Right lobe of liver (tissue), 6 donors: ENCODE measurements around the gene IRGC. TPM values are rescaled to one million over a fixed set of nuclear protein-coding genes. Genes with fewer than 3 reads are reported as not detected.
"Not testable (repeated sequence)": the region's sequence is repeated elsewhere in the genome, so short reads cannot be mapped to it uniquely, and the experiment has no call there.

Experiments used
- ATAC-seq, 4 donors: fragments of 200-7000 bp; cut with Tn5 transposase; one replicate each; pipeline ENCODE4 v1.9.1; 2020; ENCODE audit warnings: mild to moderate bottlenecking in 4 of 4, moderate library complexity in 4 of 4
- DNase-seq, 3 donors: peaks; one replicate each; pipeline ENCODE4 v3.0.0-alpha.2; 2020
- H3K27ac ChIP-seq, 3 donors: fragments of 200-600 bp; one replicate each; pipeline ENCODE4 v1.8.0; 2022
- H3K27me3 ChIP-seq, 2 donors: fragments of 200-600 bp; one replicate each; pipeline ENCODE4 v1.8.0; 2022
- H3K36me3 ChIP-seq, 4 donors: fragments of 200-600 bp; sonication (generic) in 1 of 4; one replicate each; pipeline versions ENCODE4 v1.5.1 to v1.8.0; 2017 to 2022; ENCODE audit warnings: control low read depth in 1 of 4
- H3K4me1 ChIP-seq, 4 donors: fragments of 200-600 bp; sonication (generic) in 1 of 4; one replicate each; pipeline versions ENCODE4 v1.5.1 to v1.8.0; 2017 to 2022; ENCODE audit warnings: control low read depth in 1 of 4
- H3K4me3 ChIP-seq, 3 donors: fragments of 200-600 bp; one replicate each; pipeline ENCODE4 v1.8.0; 2022
- H3K9me3 ChIP-seq, 4 donors: fragments of 200-600 bp; sonication (generic) in 1 of 4; one replicate each; pipeline versions ENCODE4 v1.5.1 to v1.8.0; 2017 to 2022; ENCODE audit warnings: control low read depth in 1 of 4
- CTCF ChIP-seq, 4 donors: fragments of 200-600 bp in 3 of 4; fragments of 450-650 bp in 1 of 4; IDR thresholded peaks; one replicate each; pipeline versions ENCODE4 v1.5.1 to v1.8.0; 2016 to 2022; ENCODE audit warnings: antibody characterized with exemption in 4 of 4, mild to moderate bottlenecking in 2 of 4
- POLR2A ChIP-seq: fragments of 450-650 bp; IDR thresholded peaks from one replicate; pipeline ENCODE4 v1.6.1; 2017; ENCODE audit warnings: antibody characterized with exemption, mild to moderate bottlenecking
- WGBS: methylation state at CpG from one replicate; pipeline ENCODE4 v1.1.6; 2018; ENCODE audit warnings: low coverage, low lambda C conversion rate; ENCODE audit not compliant: insufficient coverage; ENCODE audit errors: missing lambda C conversion rate; 5-methylcytosine and 5-hydroxymethylcytosine counted together
- intact Hi-C, 2 donors: fragments of 100-400 bp; cut with DNase I; formaldehyde crosslinking; loops; one replicate each; pipeline versions ENCODE4 v1.11.2 to v1.14.1; 2022
- total RNA-seq, 6 experiments: library from RNA; depleted of rRNA in 2 of 6; stranded (reverse); fragments of >200 nt in 2 of 6; fragmentation: NEBNext Ultra II Directional in 3 of 6; extraction: Animal tissue kit (Norgen Biotek cat#: 25700) in 3 of 6; gene quantifications; one replicate each; pipeline versions ENCODE4 v1.1.0 to v1.2.4, GENCODE V29; 2016 to 2023
- donor health status: DM: no; HTN: yes; CAD: no.
- donor health status: DM: no; HTN: no; CAD: no.
- donor health status: DM: no; HTN: no; CAD: no.
- donor health status: DM: no; HTN: yes; CAD: no.
- donor health status: DM: no; HTN: yes; CAD: no.

Gene IRGC
- total RNA-seq, 6 experiments from 2014 or later = not detected

- DNase-seq (no peak), ATAC-seq (no peak)
- H3K27me3 ChIP-seq = no peaks in the 10 kb centered on the region
- H3K27ac ChIP-seq = no peak overlapping the region
- WGBS = 82% methylated on average over 4 of the region's 4 CpGs
- TF ChIP-seq POLR2A = no peak
- no peak for TF ChIP-seq CTCF (IDR thresholded peaks at IDR 0.05)
- H3K4me3 ChIP-seq = no peak overlapping the region
- intact Hi-C loops = no loop called here
- peaks cover 0 to 1% (median 0%) of the 10 kb centered on the region in 4 donors for H3K4me1 ChIP-seq
- no peaks in the 10 kb centered on the region for H3K36me3 ChIP-seq
- H3K9me3 ChIP-seq = no peaks in the 10 kb centered on the region
Observed at GRCh38 chr19:43760941-43761340, 45.1 kb downstream of the IRGC start.

GRCh38 chr19:43762814-43763213 is 46.9 kb downstream of the IRGC start:
- Histone ChIP-seq H3K27me3 (no peaks in the 10 kb centered on the region), H3K27ac (no peak overlapping the region), H3K4me1 (no peaks in the 10 kb centered on the region), H3K36me3 (no peaks in the 10 kb centered on the region), H3K9me3 (no peaks in the 10 kb centered on the region), H3K4me3 (no peak overlapping the region)
- DNase-seq (no peak), ATAC-seq (no peak)
- intact Hi-C loops = no loop called here
- no peak for TF ChIP-seq CTCF (IDR thresholded peaks at IDR 0.05)
- no peak for TF ChIP-seq POLR2A
- 60% methylated on average over 1 of the region's 3 CpGs for WGBS

- ATAC-seq (peak in 2 of 4 donors; percentile 25 to 40), DNase-seq (peak in 1 of 3 donors; percentile 33)
- 14% methylated on average over 1 of the region's 3 CpGs for WGBS
- Histone ChIP-seq H3K27me3 (no peaks in the 10 kb centered on the region), H3K4me1 (no peaks in the 10 kb centered on the region), H3K9me3 (no peaks in the 10 kb centered on the region), H3K36me3 (no peaks in the 10 kb centered on the region), H3K4me3 (no peak overlapping the region), H3K27ac (no peak overlapping the region)
- intact Hi-C loops = no loop called here
- no peak for TF ChIP-seq POLR2A
- no peak for TF ChIP-seq CTCF (IDR thresholded peaks at IDR 0.05)
Observed at GRCh38 chr19:43763473-43763939, 47.6 kb downstream of the IRGC start.

- H3K4me1 ChIP-seq, H3K27ac ChIP-seq, H3K9me3 ChIP-seq, H3K27me3 ChIP-seq, H3K36me3 ChIP-seq, intact Hi-C loops, H3K4me3 ChIP-seq, ATAC-seq: not testable (repeated sequence)
- 58% methylated on average over 6 of the region's 8 CpGs for WGBS
- DNase-seq = peak in 1 of 3 donors; percentile 3
Observed at GRCh38 chr19:43764684-43765083, 48.8 kb downstream of the IRGC start.

GRCh38 chr19:43765109-43765876 is 49.4 kb downstream of the IRGC start:
- Histone ChIP-seq H3K27ac (no peak overlapping the region), H3K4me3 (no peak overlapping the region), H3K4me1 (no peaks in the 10 kb centered on the region), H3K27me3 (no peaks in the 10 kb centered on the region), H3K9me3 (no peaks in the 10 kb centered on the region), H3K36me3 (no peaks in the 10 kb centered on the region)
- intact Hi-C loops = no loop called here
- ATAC-seq (peak in 3 of 4 donors; percentile 13 to 62 (median 23)), DNase-seq (peak in 1 of 3 donors; percentile 37)
- WGBS = 62% methylated on average over 8 of the region's 16 CpGs
- TF ChIP-seq CTCF (IDR thresholded peaks at IDR 0.05) = no peak
- TF ChIP-seq POLR2A = no peak
